NAMALWA (cell line): Measurements from ENCODE around the gene TPST1.
A peak's percentile ranks its signal among the peaks of the same experiment; 100 is the strongest.
"Not testable (repeated sequence)": the region's sequence is repeated elsewhere in the genome, so short reads cannot be mapped to it uniquely, and the experiment has no call there.

Experiments used
- DNase-seq: peaks from one replicate; pipeline ENCODE4 v3.0.0-alpha.2; 2015; ENCODE audit warnings: low spot score

The TPST1 gene

DNA sequence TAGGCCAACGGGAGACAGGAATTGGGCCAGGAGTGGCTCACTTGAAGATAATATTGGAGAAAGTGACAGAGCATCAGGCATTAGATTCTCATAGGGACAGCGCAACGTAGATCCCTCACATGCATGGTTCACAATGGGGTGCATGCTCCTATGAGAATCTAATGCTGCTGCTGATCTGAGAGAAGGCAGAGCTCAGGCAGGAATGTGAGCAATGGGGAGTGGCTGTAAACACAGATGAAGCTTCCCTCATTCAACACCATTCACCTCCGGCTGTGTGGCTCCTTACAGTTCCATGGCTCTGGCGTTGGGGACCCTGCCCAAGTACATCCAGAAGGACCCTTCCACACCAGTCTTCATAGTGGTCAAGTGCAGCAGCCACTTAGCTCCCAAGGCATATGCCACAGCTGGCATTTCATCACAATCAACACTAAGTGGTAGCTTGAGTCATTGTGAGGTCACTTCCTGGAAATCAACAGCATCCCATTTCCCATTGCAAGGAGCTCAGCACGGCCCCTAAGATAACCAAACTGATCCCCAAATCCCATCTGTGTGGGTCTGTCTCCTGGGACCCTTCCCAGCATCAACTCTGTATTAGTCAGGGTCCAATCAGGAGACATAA lies 174.5 kb downstream of the TPST1 start:
- DNase-seq = no peak

DNA sequence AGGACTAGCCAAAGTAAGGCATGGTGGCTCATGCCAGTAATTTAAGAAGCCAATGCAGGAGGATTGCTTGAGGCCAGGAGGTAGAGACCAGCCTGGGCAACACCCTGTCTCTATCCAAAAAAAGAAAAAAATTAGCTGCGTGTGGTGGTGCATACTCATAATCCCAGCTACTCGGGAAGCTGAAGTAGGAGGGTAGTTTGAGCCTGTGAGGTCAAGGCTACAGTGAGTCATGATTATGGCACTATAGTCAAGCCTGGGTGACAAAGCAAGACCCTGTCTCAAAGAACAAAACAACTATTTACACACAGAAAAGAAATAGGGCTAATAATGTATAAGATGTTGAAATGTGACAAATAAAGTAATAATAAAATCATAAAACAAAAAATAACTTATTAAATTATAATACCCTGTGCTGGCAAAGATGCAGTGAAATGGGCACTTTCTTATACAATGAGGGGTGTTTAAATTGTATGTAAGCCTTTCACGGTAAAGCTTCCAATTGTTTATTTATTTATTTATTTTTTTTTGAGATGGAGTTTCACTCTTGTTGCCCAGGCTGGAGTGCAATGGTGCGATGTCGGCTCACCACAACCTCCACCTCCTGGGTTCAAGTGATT lies 175.2 kb downstream of the TPST1 start:
- DNase-seq = no peak

DNA sequence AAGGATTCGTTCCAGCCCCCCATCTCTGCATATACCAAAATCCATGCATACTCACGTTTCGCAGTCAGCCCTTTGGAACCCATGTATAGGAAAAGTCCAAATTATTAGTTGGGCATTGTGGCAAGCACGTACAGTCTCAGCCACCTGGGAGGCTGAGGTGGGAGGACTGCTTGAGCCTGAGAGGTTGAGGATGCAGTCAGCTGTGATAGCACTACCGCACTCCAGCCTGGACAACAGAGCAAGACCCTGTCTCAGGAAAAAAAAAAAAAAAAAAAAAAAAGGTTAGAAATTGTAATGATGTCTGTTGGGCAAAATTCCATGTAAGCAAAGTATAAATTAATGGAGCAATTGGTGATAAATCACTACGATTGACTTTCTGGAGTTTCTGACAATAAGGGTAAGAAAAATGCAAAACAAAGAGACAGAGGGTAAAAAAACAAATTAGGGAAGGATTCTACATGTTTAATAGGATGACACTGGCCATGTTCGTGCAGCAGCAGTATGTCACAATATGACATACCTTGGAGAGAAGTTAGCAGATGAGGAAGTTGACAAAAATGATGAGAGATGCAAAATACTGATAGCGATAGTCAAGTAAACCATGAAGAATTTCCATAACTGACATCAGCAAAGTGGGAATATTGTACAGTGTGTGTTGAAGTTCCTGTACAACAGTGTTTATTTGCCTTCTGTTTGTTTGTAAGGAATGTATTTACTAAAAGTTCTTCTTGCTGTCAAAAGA lies 177.2 kb downstream of the TPST1 start:
- DNase-seq = peak; percentile 20

DNA sequence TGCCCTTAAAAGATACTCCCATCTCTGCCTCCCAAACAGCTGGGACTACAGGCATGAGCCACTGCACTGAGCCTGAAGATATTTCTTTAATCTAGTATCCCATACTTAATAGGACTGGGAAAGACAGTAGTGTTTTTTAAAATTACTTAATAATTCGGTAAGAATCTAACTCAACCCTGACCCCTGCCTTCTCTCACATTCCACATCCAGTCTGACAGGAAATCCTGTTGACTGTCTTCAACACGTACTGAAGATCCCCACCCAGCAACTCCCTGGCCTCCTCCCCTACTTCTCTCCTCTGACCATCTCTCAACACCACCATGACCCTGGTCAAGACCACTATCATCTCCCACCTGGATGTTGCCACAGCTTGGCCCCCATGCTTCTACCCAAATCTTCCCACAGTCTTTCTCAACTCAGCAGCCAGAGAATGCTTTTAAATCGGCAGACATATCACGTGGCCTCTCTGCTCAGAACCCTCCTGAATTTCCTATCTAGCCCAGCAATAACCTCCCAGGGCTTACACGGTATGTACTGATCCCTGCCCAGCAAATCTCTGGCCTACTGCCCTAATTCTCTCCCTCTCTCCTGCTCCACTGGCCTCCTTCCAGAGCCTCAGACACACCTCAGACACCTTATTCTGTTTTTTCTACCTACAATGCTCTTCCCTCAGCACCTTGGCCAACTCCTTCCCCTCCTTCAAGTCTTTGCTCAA lies 180.2 kb downstream of the TPST1 start:
- DNase-seq = not testable (repeated sequence)

DNA sequence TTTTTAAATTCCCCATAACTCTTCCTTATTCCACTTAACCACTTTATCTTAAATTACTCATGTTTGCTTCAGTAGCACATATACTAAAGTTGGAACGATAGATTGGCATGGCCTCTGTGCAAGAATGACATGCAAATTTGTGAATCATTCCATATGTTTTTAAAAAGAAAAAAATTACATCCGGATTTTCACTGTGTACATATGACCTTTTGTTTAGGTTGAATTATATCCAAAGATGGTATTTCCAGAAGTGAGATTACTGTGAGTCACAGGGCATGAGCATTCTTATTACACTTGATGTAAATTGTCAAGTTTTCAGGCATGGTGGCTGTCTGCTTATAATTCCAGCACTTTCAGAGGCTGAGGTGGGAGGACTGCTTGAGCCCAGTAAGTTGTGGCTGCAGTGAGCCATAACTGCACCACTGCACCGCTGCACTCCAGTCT lies 190.0 kb downstream of the TPST1 start:
- DNase-seq = not testable (repeated sequence)

DNA sequence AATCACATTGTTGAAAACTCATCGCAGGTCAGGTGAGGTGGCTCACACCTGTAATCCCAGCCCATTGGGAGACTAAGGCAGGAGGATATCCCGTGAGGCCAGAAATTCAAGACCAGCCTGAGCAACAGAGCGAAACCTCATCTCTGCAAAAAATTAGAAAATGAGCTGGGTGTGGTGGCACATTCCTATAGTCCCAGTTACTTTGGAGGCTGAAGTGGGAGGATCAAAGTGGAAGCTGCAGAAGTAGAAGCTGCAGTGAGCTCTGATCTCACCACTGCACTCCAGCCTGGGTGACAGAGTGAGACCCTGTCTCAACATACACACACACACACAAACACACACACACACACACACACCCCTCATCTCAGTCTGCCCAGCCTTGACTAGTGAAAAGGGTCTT lies 190.9 kb downstream of the TPST1 start:
- DNase-seq = not testable (repeated sequence)

DNA sequence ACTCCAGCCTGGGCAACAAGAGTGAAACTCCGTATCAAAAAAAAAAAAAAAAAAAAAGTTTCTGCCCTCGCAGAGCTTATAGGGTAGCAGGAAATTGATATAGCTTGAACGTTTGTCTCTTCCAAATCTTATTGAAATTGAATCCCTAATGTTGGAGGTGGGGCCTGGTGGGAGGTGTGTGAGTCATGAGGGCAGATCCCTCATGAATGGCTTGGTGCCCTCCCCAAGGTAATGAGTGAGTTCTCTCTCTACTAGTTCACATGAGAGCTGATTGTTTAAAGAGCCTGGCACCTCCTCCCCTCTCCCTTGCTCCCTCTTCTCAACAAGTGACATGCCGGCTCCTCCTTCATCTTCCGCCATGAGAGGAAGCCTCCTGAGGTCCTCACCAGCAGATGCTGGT lies 193.7 kb downstream of the TPST1 start:
- DNase-seq = not testable (repeated sequence)

DNA sequence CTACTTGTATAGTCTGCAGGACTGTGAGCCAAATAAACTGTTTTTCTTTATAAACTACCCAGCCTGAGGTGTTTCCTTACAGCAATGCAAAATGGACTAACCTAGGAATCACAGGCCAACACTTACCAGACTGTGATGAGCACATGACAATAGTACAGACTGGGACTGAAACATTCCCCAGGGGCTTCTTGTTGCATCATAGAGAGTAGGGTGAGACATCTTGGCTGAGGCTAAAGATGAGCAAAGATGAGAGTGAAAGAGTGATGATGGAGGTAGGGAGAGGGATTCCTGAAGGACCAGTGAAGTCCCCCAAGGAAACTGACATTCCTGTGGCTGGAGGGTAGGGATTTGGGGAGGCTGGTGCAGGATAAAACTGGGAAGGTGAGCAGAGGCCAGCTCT lies 194.4 kb downstream of the TPST1 start:
- no peak for DNase-seq

DNA sequence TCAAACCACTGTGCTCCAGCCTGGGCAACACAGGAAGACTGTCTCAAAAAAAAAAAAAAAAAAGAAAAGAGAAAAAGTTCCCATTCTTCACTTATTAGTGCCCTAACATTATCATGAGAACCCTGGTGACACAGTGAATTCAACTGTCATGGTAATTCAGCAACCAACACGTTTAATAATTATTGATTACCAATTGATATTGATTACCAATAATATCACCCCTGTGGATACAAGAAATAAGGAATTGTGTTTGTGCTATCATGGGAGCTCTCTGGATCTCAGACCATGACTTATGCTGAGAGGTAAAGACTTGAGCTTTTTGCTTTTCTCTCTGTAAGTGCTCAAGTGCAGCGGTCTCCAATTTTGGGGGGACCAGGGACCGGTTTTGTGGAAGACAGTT lies 195.3 kb downstream of the TPST1 start:
- no peak for DNase-seq

DNA sequence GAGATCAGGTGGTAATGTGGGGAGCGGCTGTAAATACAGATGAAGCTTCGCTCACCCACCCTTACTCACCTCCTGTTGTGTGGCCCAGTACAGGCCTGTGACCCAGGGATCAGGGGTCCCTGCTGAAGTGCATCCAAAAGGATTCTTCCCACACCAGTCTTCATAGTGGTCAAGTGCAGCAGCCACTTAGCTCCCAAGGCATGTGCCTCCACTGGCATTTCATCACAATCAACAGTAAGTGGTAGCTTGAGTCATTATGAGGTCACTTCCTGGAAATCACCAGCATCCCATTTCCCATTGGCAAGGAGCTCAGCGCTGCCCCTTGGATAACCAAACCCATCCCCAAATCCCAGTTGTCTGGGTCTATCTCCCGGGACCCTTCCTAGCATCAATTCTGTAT lies 196.0 kb downstream of the TPST1 start:
- DNase-seq = not testable (repeated sequence)

DNA sequence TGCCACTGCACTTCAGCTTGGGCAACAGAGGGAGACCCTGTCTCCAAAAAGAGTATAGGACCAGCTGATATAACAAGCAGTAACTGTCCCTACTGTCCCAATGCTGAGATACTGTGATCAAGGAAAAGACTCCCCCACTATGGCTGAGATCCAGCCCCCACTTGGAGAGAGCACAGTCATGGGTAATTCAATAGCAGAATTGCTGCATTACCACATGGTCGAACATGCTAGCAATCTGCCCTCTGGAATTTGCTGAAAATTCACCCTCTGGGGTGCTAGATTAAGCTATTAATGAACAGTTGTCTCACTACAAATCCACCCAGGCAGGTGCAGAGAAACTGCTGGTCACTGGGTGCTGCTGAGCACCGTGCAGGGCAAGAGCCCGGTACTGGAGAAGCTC lies 196.8 kb downstream of the TPST1 start:
- not testable (repeated sequence) for DNase-seq

DNA sequence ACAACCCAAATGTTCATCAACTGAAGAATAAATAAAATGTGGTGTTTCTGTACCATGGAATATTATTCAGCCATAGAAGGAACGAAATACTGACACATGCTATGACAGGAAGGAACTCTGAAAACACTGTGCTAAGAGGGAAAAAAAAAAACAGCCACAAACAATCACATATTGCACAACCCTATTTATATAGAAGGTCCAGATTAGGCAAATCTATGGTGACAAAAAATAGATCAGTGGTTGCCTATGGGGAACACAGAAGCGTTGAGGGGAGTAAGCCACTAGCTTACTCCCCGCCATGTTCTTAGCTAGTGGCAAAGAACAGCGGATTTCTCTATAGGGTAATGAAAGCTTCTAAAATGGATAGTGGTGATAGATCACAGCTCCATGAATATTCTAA lies 198.4 kb downstream of the TPST1 start:
- DNase-seq = no peak

DNA sequence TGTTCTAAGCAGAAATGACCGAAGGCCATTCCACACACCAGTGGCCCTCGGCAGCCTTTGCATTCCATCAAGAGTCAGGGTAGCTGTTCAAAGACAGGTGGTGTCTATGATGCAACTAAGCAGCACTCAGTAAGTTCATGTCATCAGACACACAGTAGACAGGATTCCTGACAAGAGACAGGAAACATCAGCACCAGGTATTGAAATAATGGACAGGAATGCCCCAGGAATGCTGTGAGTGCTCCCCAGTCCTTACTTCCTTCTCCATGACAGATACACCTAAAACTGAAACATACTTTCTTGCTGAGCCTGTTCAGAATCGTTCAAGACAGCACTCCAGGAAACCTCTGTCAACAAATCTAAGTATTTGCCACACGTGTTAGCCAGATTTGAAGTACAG lies 204.4 kb downstream of the TPST1 start:
- DNase-seq = no peak
